Fibroblast of skin of left biceps (primary cell): ENCODE results near the gene VSX2.

Source experiments
- DNase-seq, 2 experiments: peaks; one replicate each; pipeline ENCODE4 v3.0.0-alpha.2; 2013; ENCODE audit warnings: low read depth in 2 of 2

VSX2 gene

DNA sequence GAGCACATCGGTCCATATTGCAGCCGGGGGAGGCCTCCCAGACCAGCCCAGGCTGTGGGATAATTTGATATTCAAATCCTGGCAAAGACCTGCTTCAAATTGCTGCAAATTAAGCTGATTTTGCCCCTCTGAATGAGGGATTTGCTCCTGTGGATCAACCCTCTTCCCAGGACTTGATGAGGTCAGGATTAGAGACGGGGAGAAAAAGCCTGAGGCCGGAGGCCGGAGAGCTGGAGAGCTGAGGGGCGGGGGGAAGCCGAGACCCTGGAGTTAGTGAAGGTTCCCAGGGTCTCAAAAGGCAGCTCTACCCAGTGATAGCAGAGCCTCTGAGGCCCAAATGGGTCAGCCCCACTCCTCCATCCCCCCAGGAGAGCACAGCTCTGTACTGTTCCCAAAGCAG lies 17.5 kb upstream of the VSX2 start:
- no peak for DNase-seq

DNA sequence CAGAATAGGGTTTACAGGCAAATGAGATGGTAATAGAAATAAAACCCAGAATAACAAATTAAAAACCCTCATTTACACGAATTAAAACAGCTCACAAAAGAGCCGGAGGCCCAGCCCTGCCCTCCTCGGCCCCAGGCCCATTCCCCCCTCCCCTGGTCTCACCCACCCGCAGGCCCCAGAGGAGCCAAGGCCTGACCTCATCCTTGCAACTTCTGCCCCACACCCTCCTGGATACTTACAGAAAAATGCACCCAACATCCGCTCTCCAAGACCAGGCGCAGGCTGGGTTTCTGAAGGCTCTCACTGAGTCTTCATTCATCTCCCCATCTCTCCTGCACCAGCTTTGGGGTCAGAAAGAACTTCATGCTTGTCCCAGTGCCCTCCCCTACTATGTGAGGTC lies 16.2 kb upstream of the VSX2 start:
- DNase-seq = no peak

DNA sequence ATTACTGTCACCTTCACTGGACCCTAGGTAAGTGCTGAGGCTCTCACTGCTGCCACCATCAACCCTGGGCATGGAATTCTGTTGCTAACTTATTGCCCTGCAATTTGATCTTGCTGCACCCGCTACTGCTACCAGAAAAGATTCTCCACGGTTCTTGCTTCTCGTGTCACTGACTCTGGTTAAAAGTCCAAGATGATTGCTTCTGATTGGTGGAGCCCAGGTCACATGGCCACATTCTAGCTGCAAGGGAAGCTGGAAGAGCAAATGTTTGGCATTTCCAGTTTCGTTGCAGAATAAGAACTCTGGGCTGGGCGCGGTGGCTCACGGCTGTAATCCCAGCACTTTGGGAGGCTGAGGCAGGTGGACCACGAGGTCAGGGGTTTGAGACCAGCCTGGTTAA lies 7.5 kb upstream of the VSX2 start:
- no peak for DNase-seq

DNA sequence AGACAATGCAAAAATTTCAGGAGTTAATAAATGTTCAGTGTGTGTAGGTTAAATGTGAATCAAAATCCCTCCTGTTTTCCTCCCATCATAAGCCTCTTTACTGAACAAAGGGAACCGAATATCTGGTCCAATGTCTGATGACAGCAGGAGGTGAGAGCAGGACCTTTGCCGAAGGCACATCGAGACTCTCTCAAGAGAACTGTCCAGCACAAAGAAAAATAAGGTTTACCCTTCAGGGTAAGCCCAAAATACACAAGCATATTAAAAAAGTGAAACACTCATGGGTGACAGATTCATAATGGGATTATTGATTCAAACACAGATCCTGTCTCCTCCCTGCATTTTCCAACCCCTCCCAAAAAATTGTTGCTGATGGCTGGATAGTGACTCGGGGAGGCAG lies 4.2 kb upstream of the VSX2 start:
- DNase-seq = no peak

DNA sequence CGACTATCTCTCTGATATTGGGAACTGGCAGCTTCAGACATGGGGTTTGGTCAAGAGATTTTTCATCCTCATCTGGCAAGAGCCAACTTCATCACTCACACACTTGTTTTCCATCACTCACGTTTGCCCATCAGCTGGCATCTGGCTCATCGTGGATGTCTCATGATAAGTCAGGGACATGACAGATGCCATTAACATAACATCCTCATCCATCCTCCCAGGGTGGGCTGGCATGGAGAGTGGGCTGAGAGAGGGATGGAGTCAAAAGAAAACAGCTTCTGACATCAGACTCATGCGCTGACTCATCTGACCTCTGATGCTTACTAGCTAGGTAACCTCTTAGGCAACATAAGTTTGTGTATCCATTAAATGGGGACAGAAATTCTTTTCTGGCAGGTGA lies 1.8 kb upstream of the VSX2 start:
- DNase-seq = no peak

DNA sequence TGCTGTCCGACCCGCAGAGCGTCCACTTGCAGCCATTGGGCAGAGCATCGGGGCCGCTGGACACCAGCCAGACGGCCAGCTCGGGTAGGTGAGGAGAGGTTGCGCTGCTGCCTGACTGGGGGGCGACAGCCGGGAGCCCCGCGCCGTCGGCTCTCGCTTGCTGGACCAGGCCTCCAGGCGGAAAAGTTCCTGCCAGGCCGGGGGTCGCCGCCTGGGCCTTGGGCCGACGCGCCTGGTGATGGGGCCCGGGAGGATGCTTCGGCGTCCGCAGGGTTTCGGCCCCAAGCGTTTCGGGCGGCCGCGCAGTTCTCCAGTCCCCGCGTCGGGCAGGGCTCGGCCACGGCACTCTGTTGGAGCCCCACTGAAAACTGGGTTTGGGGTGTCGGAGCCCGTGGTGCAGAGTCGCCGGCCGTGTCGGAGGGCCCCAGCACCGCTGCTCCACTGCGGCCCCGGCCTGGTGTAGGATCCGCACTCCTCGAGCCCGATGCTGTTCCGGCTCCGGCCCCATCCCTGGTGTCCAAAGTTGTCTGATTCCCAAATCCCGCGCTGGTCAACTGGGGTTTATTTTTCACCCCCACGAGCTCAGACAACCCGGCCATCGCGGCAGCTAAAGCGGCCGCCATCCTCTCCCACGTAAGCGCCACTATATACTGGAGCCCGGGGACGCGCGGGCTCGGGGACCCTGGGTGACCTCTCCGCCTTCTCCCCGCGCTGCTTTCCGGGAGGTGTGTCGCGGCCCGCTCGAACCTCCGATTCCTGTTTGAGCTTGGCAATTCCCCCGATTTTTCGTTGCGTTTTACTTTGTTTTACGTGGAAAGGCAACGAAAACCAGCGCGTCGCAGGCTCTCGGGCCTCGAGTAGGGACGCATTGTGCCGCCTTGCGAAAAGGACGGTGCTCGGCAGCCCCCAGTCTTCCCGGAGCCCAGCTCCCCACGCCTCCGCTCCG lies 872 bp downstream of the VSX2 start:
- no peak for DNase-seq

DNA sequence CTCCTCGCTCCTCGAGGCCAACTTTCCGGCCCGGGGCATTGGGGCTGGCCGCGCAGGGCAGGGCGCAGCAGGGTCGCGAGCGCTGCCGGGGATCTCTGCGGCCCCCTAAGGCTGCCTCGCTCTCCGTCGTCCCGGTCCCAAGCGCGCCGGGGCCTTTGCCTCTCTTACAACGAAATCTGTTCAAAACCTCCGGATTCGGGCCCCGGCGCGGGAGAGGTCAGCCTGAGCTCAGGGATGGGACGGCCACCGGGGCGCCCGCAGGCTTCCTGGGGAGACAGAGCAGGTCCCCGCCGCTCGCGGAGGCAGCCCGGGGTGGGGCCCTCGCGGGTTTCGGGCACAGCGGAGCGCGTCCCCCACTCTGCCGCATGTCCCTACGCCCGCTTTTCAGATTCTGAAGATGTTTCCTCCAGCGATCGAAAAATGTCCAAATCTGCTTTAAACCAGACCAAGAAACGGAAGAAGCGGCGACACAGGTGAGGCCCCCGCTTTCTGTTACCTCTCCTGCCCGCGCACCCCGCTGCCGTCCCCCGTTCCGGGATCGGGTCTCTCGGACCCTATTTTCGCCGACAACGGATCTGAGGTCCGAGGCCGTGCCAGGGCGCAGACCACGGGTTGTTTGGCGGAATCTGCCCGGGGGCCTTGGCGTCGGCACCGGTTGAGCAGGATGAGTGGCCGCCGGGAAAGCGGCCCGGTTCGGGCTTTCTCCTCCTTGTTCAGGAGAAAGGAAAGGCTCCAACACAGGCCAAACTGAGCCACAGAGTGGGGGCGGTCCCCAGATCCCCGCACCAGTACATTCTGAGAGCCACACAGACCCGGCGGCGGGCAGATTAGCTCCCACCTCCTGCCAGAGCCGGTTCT lies 1.8 kb downstream of the VSX2 start:
- no peak for DNase-seq

DNA sequence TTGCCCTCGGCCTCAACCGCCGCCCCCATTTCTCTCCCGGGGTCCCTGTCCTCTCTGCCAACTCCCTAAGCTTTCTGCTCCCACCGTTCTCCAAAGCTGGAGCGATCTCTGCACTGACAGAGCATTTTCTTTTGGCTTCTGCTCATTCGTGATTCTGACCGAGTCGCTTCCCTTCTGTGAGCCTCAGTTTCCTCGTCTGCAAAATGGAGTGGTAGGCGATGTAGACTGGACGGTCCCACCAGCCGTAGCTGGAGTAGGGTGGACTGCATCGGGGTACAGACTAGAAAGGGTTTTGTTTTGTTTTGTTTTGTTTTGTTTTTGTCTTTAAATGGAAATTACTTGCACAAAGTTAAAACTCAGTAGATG lies 2.4 kb downstream of the VSX2 start:
- DNase-seq = no peak

DNA sequence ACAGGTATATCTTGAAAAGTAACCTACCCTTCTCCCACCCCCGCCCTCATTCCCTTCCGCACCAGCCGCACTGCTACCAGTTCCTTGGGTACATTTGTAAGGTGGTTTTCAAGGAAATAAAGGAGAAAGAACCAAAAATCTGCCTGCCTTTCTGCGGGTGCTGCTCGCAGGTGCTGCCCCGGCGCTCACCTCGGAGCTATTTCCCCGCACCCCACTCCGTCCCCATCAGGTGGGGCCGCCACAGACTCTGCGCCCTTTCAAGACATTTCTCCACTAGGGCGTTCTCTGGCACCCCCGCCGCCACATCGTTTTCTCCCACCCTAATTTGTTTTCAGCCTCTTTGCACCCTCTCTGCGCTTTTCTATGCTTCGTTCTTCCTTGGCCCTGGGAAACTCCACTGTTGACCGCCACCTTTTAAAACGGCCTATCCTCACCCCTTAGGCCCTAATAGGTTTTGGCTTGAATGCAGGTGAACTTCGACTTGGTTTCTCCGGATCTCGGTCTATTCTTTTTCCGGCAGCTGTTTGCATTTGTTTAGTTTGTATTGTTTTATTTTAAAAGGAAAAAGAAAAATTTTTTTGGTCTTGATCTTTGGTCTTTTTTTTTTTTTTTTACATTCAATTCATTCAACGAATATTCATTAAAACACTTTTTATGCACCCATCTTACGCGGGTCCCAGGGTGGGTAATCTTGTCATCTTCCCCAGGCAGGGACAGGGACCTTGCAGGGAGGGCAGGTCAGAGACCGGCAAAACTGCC lies 3.0 kb downstream of the VSX2 start:
- DNase-seq = no peak

DNA sequence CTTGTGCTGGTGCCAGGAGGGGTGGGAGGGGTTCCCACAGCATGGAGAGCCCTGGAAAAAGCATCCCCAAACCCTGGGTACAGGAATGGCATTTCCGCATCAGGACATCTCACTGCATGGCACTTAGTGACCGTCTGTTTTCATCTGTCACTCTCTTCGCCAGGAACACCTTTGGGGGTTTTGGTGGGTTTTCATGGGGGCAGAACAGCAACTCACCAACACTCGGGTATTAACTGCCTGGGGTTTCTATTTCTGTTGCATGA lies 3.5 kb downstream of the VSX2 start:
- DNase-seq = no peak

DNA sequence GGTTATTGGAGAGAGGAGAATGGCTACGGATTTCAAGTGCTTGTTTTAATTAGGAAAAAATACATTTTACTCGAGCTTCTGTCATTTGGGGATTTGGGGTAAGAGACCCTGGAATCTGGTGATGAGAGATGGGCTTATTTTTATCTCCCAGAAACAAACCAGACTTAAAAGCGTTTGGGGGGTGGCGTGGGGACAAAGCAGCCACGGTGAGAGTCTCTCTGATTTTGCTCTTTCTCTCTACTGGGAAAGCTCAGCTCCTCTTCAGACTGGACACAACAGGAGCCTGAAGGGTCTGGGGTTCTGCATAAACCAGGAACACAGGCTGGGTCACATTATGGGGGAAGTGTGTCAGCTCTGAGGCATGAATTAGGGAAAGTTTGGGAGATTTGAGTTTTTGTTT lies 3.8 kb downstream of the VSX2 start:
- DNase-seq = no peak

DNA sequence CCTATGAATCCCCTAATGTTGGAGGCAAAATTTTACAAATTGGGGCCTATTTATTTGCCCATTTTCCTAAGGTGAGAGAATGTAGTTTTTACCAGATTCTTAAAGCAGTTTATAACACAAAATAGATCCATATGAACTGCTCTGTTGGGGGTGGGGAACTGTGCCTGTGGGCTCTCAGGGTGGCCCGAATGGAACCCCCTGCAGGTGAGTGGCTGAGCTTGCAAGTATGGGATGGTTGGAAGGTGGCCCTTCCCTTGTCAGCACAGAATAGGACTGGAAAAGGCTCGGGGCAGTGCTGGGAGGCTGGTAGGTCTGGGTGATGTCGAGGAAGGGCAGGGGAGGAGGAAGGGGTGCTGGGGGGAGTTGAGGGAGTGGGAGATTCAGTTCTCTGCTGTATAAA lies 4.9 kb downstream of the VSX2 start:
- no peak for DNase-seq

DNA sequence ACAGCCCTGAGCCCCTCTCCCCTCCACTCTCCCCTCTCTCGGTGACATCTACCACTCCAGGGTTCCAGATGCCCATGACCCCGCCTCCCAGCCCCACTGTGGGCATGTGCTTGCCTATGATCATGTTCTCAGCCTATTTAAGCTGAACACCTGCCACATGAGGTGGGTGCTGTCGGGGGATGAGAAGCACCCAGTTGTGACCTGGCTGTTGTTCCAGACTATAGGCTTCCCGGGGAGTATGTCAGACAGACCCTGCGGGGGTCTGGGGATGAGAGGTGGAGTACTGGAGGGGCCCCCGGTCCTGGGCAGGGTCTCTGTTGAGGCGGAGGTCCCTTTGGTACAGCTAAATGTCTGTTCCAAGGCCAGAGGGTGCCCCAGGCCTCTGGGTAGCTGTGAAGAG lies 6.0 kb downstream of the VSX2 start:
- no peak for DNase-seq

DNA sequence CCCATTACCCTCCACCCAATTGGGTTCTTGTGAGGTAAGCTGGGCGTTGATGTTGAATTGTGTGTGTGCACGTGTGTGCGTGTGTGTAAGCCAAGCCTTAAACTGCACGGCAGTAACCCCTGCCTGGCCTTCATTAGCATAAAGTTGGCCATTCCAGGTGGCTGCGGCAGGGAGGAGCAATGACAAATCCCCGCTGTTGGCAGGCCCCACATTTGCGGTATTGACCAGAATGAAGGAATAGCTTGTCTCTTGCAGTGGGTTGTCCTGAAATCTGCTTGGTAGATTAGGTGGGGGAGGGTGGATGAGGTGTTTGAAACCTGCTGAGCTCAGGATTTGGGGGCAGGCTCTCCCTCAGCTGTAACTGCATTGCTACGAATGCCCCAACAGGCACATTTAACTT lies 7.3 kb downstream of the VSX2 start:
- no peak for DNase-seq

DNA sequence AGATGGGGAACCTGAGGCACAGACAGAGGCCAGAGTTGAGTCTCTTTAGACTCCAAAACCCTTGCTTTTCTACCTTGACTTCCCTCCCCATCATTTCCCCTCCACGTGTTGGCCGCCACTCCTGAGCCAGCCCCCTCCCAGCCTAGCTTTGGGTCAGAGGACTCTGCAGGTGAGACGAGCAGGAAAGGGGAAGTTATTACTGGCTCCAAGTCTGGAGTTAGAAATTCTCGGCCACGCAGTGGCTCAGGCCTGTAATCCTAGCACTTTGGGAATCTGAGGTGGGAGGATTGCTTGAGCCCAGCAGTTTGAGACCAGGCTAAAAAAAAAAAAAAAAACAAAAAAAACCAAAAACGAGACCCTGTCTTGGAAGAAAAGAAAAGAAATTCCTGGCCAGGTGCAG lies 8.8 kb downstream of the VSX2 start:
- no peak for DNase-seq

DNA sequence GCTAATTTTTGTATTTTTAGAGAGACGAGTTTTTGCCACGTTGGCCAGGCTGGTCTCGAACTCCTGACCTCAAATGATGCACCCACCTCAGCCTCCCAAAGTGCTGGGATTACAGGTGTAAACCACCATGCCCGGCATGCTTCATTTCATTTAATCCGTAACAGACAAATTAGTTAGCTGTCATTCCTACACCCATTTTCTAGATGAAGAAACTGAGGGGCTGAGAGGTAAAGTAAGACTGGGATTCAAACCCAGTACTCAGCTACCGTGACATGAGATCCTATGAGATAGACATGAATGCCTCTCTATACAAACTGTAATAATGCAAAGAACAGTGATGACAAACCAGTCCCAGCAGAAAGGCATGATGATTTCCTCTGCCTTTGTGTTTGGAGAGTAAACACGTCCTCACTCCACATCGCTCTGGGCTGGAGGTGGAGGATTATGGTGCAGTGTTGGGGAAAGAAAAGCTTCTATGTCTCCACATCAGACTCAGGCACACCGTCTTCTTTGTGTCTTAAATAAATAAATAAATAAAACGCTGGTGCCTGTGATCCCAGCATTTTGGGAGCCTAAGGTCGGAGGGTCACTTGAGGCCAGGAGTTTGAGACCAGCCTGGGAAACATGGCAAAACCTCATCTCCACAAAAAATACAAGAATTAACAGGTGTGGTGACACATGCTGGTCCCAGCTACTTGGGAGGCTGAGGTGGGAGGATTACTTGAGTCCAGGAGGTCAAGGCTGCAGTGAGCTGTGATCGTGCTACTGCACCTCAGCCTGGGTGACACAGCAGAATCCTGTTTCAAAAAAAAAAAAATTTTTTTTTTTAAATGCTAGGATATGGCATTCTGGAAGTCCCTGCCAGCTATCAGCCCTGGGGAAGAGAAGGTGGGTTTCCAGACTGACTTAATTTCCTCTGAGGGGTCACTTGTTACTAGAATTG lies 10.5 kb downstream of the VSX2 start:
- DNase-seq = no peak

DNA sequence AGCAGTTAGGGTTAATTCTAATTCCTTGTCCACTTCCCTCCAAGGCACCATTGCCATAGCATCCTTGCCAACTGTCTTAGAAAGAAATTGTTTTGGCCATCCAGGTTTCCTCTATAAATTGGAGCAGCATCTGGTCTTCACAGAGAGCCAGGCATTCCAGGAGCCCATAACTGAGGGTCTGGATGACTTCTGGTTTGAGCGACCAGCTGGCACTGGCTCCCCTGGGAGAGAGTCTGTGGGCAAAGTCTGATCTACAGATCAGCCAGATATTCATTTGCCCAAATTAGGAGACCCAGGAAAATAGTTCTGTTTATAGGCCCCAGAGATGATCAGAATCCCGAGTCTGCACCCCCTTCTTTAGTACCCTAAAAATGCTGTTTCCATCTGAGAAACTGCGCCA lies 16.0 kb downstream of the VSX2 start:
- no peak for DNase-seq

DNA sequence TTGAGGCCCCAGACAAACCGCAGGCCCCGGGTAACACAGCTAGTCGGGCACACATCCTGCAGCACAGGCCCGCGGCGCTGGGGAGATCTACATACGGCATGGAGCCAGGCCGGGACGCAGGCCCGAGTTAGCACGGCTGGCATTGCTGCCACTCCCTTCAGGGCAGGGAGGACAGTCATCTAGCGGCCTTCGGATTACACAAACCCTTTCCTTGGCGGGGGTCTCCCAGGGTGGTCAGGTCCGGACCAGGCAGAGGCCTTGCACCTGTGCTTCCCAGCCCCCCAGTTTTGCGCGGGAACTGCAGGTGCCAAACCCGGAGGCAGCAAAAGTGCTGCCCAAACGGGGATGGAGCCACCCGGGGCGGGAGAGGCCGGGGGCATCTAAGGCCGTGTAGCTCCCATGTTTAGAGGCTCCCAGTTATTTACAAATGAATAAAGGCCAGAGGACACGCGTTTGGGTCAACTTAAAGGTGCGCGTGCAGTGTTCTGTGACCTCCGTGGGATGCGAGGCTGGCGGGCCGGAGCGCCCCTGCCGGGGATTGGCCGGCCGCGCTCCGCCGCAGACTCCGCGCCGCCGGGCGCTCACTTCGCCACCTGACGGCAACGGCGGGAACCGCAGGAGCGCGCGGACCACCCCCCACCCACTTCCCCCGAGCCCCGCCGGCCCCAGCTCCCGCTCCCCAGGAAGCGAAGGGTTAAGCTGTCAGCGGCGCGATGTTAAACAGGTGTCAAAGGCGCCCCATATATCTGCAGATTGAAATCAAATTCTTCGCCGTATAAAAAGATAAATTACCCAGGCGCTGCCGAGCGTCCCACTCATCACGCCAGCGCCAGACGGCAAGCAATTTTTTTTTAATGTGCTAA lies 18.1 kb downstream of the VSX2 start:
- no peak for DNase-seq

DNA sequence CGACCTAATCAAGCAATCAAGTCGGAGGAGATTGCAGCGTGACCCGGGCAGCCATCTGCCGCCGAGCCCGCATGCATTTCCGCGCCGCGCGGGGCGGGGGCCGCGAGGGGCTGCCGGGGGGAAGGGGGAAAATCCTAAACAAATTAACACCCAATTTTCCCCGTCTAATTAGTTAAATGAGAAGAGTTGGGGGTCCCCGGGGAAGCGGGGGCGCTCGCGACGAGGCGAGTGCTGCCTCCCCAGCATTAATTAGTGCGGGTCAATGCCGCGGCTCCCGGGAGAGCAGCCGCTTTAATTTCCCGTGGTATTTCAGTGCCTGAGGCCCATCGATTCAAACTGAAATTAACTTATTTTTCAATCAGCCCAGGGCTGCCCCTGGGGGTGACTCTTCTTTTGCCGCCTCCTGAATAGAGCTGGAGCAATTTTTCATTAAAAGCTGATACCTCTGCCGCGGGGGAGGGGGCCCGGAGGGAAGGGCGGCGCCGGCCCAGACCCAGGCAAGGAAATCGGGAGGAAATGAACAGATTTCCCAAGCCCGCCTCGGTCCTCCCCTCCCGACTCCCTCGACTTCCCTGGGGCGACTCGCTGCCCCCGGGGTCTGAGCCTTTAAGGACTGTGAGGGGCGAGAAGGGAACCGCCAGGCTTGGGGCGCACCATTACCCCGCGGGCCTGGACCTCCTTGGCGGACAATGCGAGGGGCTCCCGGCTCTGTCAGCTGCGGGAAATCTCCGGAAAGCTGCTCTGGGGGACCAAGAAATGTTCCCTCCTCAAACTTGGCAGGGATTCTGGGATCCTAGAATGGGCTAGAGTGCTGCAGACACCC lies 18.9 kb downstream of the VSX2 start:
- no peak for DNase-seq

DNA sequence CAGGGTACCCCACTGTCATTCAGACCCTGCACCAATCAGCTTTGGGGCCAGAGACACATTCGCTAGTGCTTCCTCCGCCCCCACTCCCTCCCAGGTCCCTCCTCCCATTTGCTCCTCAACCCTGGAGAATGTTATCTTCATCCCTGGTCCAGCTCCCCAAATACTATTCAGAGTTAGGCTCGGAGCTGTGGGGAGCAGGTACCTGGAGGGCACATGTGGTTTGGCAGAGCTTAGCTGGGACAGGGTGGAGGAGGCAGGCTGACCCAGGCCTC lies 19.5 kb downstream of the VSX2 start:
- no peak for DNase-seq
